Motor neuron (in vitro differentiated cells): ENCODE measurements around the gene ABTB2. TPM values are rescaled to one million over a fixed set of nuclear protein-coding genes. Genes with fewer than 3 reads are reported as not detected.
A peak's percentile ranks its signal among the peaks of the same experiment; 100 is the strongest.

Experiments
- ATAC-seq, 8 experiments: fragments of 200-7000 bp; cut with Tn5 transposase; replicated peaks in 6 of 8; 2 replicates each; pipeline ENCODE4 v1.8.0; 2021; ENCODE audit warnings: mild to moderate bottlenecking in 8 of 8, moderate library complexity in 8 of 8
- H3K27ac ChIP-seq, 2 donors: fragments of 250-450 bp; sonication (Bioruptor Pico); 2 replicates each; pipeline ENCODE4 v1.9.0; 2021; ENCODE audit warnings: antibody characterized with exemption in 2 of 2, mild to moderate bottlenecking in 2 of 2, moderate library complexity in 1 of 2
- H3K4me1 ChIP-seq, 2 donors: fragments of 250-450 bp; sonication (Bioruptor Pico); replicated peaks in 1 of 2; 2 replicates each; pipeline ENCODE4 v1.6.1; 2021; ENCODE audit warnings: antibody characterized with exemption in 2 of 2, mild to moderate bottlenecking in 2 of 2, moderate library complexity in 1 of 2
- H3K4me3 ChIP-seq, 5 donors: fragments of 250-450 bp; sonication (Bioruptor Pico); 2 replicates each; pipeline ENCODE4 v1.9.0; 2021; ENCODE audit warnings: antibody characterized with exemption in 5 of 5, mild to moderate bottlenecking in 5 of 5, moderate library complexity in 4 of 5
- WGBS, 10 experiments: fragments of 450-650 bp; shearing (Covaris generic); methylation state at CpG; one replicate each; pipeline ENCODE4 v1.0.0; 2022; 5-methylcytosine and 5-hydroxymethylcytosine counted together
- in situ Hi-C, 9 experiments: fragments of 400-800 bp; cut with MboI; loops; one replicate each; pipeline ENCODE4 v1.15.0; 2021; ENCODE audit warnings: low sequenced_read_pairs in 9 of 9, low pct_unique_long_range_greater_than_20kb in 2 of 9; ENCODE audit not compliant: unreplicated experiment in 9 of 9
- total RNA-seq, 8 experiments: library from RNA; unstranded; fragments of 300-600 nt; gene quantifications; 2 replicates each; pipeline versions ENCODE4 v1.2.3 to v1.2.4, GENCODE V29; 2022

ABTB2 gene
- total RNA-seq, 8 experiments from 2014 or later, result 3.0 to 5.0 (median 3.7) TPM

DNA sequence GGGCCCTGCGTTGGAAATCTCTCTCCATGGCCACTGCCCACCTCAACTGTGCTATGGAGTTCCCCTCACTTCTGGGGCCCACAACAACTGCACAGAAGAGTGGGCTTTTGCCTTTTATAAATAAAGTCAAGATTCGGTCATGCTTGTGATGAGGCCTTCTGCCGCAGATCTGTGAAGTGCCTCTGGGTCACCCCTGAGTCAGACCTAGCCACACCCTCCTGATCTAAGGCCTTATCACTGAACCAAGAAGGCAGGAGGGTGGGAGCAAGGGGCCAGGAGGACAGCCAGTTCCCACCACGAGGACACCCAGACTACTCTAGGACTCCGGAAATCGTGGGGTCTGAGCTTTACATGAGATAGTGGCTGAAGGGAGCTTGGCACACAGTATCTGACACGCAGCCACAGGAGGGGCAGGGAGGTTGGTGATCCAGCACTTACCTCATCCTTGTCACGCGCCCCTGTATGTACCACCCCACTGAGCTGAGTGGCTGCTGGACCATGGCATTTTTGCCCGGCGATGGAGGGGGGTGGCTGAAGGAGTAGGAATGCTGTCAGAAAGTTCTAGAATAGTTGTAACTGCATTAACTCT, 115.7 kb downstream of the ABTB2 start:
- no peak overlapping the region for H3K27ac ChIP-seq
- in situ Hi-C loops, result no loop called here
- H3K4me1 ChIP-seq, result peaks cover 13% of the 10 kb centered on the region in 2 donors
- WGBS, 10 experiments, result 67 to 100% (median 98%) methylated on average over 1 to 4 of the region's 11 CpGs; no CpG with 5 or more reads in 4 of the 10 experiments
- no peak overlapping the region for H3K4me3 ChIP-seq
- peak in 3 of 8 experiments; percentile 17 to 51 (median 45) for ATAC-seq

DNA sequence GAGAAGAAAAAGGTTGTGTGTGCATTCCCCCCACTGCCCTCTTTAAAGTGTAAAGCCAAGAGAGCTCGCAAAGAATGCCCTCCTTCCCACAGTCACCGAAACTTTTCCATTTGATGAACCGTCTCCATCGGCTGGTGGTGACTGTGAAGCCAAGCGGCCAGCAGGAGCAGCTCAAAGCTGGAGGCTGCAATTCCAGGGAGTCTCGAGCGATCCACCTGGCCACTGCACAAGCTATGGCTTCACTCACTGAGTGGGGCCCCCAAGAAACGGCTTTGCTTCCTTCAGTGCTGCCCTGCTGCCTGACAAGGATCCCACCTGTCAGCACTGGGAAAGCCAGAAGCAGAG, 117.7 kb downstream of the ABTB2 start:
- ATAC-seq, result no peak

DNA sequence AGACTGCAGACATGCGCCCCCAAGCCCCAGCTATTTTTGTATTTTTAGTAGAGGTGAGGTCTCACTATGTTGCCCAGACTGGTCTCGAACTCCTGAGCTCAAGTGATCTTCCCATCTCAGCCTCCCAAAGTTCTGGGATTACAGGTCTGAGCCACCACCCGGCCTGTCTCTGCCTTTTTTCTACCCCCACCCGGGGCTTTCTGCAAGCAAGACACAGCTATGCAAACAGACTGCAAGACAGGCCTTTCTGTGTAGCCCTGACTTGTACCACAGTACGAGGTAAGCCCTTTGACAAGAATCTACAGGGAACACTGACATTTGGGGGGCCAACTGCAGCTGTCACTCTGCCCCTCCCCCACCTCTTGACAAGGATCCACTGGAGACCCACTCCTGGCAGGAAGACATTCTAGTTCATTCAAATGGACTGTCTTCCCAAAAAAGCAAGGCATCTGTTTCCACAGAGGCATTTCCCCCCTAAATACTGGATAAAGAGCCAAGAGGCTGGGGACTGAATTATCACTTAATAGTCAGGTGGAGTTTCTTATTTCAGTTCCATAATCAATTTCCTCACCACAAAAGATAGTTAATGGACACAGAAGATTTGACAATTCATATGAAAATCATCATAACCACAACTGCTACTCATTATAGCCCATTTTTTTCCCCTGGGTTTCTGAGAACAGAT, 118.2 kb downstream of the ABTB2 start:
- Histone ChIP-seq H3K4me1 (peaks cover 19 to 21% of the 10 kb centered on the region in 2 donors), H3K4me3 (no peak overlapping the region), H3K27ac (no peak overlapping the region)
- in situ Hi-C loops, result no loop called here
- ATAC-seq, result no peak
- 50 to 100% (median 100%) methylated on average over 1 to 2 of the region's 5 CpGs; no CpG with 5 or more reads in 5 of the 10 experiments for WGBS, 10 experiments

More for the DNA sequence above, 117.7 kb downstream of the ABTB2 start:
- in situ Hi-C loops, result no loop called here
- Histone ChIP-seq H3K4me3 (no peak overlapping the region), H3K27ac (no peak overlapping the region), H3K4me1 (peaks cover 20 to 21% of the 10 kb centered on the region in 2 donors)
- WGBS, 10 experiments, result 58 to 100% (median 60%) methylated on average over 1 to 7 of the region's 8 CpGs; no CpG with 5 or more reads in 3 of the 10 experiments

DNA sequence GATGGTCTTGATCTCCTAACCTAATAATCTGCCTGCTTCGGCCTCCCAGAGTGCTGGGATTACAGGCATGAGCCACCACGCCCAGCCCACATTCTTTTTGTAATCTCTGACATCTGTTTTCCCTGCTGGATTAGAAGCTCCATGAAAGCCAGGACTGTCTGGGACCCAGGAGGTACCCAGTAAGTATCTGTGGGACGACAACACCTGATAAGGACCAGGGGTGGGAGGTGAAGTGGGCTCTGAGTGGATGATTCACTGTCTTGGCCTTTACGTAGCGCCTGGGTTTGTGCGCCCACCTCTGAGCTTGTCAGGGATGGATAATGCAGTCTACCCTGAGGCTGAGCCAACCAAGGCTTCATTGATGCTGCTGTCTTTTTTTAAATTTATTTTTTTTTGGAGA, 118.8 kb downstream of the ABTB2 start:
- Histone ChIP-seq H3K27ac (no peak overlapping the region), H3K4me3 (no peak overlapping the region), H3K4me1 (peaks cover 15 to 16% of the 10 kb centered on the region in 2 donors)
- in situ Hi-C loops, result no loop called here
- 60 to 100% (median 80%) methylated on average over 1 to 6 of the region's 6 CpGs; no CpG with 5 or more reads in 5 of the 10 experiments for WGBS, 10 experiments
- no peak for ATAC-seq

DNA sequence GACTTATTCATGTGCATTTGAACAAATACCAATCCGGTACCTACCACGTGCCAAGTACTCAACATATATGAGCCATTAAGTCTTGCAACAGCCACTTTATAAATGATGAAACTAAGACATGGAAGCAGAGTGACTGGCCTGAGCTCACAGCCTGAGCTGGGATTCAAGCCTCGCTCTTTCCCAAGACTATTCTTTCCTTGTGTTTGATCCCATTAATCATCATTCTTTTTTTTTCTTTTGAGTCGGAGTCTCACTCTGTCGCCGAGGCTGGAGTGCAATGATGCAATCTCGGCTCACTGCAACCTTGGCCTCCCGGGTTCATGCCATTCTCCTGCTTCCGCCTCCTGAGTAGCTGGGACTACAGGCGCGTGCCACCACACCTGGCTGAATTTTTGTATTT, 119.3 kb downstream of the ABTB2 start:
- Histone ChIP-seq H3K4me3 (no peak overlapping the region), H3K4me1 (peaks cover 10 to 13% of the 10 kb centered on the region in 2 donors), H3K27ac (no peak overlapping the region)
- in situ Hi-C loops, result no loop called here
- 60 to 100% (median 88%) methylated on average over 2 to 9 of the region's 11 CpGs; no CpG with 5 or more reads in 2 of the 10 experiments for WGBS, 10 experiments
- ATAC-seq, result no peak

DNA sequence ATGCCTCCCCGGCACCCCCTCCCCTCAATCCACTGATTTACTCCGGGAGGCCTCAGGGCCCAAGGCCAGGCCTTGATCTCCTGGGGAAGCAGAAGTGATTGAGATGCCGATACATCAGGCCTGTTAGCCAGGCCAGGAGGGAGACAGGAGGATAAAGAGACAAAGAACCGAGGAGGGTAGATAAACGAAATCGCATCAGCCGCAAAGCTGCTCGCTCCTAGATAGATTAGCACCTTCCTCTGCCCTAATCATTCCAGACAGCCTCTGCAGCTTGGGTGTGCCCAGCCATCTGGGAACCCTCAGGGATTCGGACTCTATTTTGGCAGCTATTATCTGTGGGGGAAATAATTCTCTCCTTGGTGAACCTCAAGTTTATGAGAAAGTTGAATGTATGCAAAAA, 121.2 kb downstream of the ABTB2 start:
- ATAC-seq, result peak in 2 of 8 experiments; percentile 18 to 28
- in situ Hi-C loops, result no loop called here
- Histone ChIP-seq H3K4me1 (peaks cover 8 to 12% of the 10 kb centered on the region in 2 donors), H3K27ac (no peak overlapping the region), H3K4me3 (no peak overlapping the region)
- 39 to 100% (median 63%) methylated on average over 2 to 7 of the region's 9 CpGs; no CpG with 5 or more reads in 2 of the 10 experiments for WGBS, 10 experiments

DNA sequence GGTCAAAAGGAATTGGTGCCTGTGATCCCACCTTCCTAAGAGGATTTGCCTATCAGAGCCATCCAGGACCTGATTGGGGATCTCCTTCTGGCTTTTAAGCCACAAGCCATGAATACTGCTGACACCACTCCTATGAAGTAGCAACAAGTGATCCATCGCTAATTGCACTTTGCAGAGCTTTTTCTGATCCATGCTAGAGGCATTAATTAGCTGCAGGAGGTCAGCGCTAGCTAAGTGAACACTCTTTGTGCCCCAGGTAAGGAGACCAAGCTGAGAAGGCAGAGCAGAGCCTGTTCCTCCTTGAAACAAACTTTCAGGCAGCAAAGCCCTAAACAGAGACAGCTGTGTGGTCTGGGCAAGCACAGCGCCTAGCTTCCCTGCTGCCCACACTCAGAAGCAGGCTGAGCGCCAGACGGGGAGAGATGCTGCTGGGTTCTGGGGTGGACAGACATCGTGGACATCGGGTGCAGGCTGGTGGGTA, 122.2 kb downstream of the ABTB2 start:
- Histone ChIP-seq H3K4me3 (no peak overlapping the region), H3K4me1 (peaks cover 8 to 12% of the 10 kb centered on the region in 2 donors), H3K27ac (no peak overlapping the region)
- in situ Hi-C loops, result no loop called here
- ATAC-seq, result no peak
- 69 to 100% (median 82%) methylated on average over 1 to 6 of the region's 7 CpGs; no CpG with 5 or more reads in 1 of the 10 experiments for WGBS, 10 experiments

DNA sequence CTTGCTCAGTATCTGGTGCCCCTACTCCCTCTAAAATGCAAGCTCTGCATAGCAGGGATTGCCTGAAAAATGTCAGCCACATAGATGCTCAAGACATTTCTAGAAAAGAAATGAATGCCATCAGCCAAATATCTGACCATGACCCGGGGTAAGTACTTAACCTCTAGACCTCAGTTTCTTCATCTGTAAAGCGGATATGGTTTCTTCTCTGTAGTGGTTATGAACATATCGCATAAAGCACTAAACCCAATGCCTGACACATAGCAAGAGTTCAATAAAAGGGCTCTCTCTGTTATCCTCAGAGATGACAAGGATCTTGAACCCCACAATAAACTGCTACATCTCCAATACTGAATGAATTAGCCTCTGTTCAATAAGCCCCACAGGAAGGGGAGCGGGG, 122.6 kb downstream of the ABTB2 start:
- no peak overlapping the region for H3K4me3 ChIP-seq
- in situ Hi-C loops, result no loop called here
- ATAC-seq, result no peak
- 47 to 100% (median 79%) methylated on average over 2 to 4 of the region's 4 CpGs; no CpG with 5 or more reads in 1 of the 10 experiments for WGBS, 10 experiments
- peaks cover 8 to 12% of the 10 kb centered on the region in 2 donors for H3K4me1 ChIP-seq
- no peak overlapping the region for H3K27ac ChIP-seq

DNA sequence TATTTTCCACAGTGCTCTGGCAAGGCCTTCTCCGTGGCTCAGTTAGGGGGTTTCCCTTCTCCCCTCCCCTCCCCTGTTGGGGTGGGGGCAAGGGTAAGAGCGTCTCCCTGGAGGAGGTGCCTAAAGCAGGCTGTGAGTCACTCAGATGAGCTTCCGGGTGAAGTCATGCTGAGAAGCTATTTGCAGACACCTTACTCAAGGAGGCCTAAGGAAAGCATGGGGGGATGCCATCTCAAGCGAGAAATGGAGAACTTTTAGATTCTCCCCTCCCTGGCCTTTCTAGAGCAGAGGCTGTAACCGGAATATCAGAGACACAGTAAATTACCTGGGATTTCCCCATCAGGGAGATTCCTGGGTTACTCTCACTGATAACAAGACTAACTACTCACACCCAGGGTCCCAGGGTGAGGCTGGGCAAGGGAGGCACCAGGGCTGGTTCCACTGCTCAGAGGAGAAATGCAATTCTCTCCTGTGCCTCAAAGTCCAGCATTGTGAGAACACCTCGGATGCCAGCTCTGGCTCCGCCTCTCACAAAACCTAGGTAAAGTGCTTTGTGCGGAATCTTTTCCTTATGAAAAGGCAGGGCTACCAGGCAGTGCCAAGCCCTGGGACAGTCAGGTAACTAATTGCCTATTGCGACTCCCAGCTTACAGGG, 123.6 kb downstream of the ABTB2 start:
- in situ Hi-C loops, result no loop called here
- Histone ChIP-seq H3K4me3 (no peak overlapping the region), H3K27ac (no peak overlapping the region)

DNA sequence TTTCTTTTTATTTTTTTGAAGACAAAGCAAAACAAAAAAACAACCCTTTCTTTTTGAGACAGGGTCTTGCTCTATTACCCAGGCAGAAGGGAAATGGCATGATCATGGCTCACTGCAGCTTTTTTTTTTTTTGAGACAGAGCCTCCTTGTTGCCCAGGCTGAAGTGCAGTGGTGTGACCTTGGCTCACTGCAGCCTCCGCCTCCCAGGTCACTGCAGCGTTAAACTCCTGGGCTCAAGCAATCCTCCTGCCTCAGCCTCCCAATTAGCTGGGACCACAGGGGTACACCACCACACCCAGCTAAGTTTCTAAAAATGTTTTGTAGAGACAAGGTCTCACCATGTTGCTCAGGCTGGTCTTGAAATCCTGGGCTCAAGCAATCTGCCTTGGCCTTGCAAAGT, 124.6 kb downstream of the ABTB2 start:
- H3K4me3 ChIP-seq, result no peak overlapping the region
- 92 to 100% methylated on average over 1 to 2 of the region's 2 CpGs; no CpG with 5 or more reads in 8 of the 10 experiments for WGBS, 10 experiments
- no peak overlapping the region for H3K27ac ChIP-seq
- ATAC-seq, result no peak
- in situ Hi-C loops, result no loop called here
- H3K4me1 ChIP-seq, result peaks cover 8 to 12% of the 10 kb centered on the region in 2 donors

More for the DNA sequence above, 123.6 kb downstream of the ABTB2 start:
- WGBS, 10 experiments, result 42 to 100% (median 72%) methylated on average over 1 to 5 of the region's 9 CpGs; no CpG with 5 or more reads in 3 of the 10 experiments
- ATAC-seq, result peak; percentile 61 to 98 (median 96)
- peaks cover 8 to 12% of the 10 kb centered on the region in 2 donors for H3K4me1 ChIP-seq

DNA sequence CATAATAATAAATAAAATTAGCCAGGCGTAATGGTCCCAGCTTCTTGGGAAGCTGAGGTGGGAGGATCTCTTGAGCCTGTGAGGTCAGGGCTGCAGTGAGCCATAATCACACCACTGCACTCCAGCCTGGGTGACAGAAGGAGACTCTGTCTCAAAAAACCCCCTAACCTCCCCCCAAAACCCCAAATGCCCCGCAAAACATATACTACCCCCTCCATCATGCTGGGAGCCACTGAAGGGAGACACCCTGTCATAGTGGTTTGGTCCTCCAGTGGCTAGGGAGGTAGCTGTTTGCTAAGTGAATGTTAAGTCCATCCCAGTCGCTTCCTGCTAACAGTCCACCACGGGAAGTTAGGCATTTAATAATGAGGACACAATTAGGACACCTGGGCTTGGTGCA, 125.0 kb downstream of the ABTB2 start:
- no peak overlapping the region for H3K4me3 ChIP-seq
- no peak for ATAC-seq
- H3K27ac ChIP-seq, result no peak overlapping the region
- in situ Hi-C loops, result no loop called here
- 50 to 100% (median 80%) methylated on average over 1 to 3 of the region's 4 CpGs; no CpG with 5 or more reads in 5 of the 10 experiments for WGBS, 10 experiments
- H3K4me1 ChIP-seq, result peaks cover 8 to 12% of the 10 kb centered on the region in 2 donors

DNA sequence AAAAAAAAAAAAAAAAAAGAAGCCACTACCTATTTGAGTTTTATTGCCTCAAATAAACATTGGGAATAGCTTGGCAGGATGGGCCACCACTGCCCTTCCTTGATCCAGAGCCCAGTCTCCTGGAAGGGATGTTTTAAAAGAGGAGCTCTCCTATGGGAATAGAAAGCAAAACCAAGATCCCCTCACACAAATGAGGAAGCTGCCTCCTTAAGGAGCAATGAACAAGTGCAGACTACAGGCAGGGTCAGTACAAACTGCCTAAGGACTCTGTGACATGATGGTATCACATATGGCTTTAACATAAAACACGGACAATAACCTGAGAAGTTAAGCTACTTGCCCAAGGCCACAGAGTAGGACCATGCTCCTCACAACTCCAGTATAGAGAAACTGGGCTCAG, 131.6 kb downstream of the ABTB2 start:
- in situ Hi-C loops, result no loop called here
- Histone ChIP-seq H3K27ac (no peak overlapping the region), H3K4me1 (peaks cover 15 to 18% of the 10 kb centered on the region in 2 donors), H3K4me3 (no peak overlapping the region)
- no peak for ATAC-seq
- 83 to 100% (median 89%) methylated on average over 1 of the region's 1 CpG; no CpG with 5 or more reads in 5 of the 10 experiments for WGBS, 10 experiments

DNA sequence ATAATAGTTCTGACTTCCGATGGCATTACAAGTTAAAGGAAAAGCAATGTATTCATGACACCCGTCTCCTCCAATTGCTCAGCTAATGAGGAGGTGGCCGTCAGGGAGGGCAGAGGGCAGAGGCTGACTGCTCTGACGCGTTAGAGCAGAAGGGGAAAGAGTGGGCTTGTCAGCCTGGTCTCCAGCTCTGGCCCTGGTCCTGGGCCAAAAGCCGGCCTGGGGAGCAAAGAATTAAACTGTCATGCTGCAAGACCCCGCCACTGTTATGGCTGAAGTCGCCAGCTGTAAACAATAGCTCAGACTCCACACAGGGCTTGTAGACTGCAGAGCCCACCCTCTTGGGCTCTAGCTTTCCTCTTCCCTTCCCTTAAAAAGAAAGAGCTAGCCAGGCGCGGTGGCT, 132.7 kb downstream of the ABTB2 start:
- WGBS, 10 experiments, result 51 to 86% (median 55%) methylated on average over 3 to 8 of the region's 10 CpGs; no CpG with 5 or more reads in 4 of the 10 experiments
- no peak overlapping the region for H3K27ac ChIP-seq
- H3K4me3 ChIP-seq, result no peak overlapping the region
- H3K4me1 ChIP-seq, result peaks cover 15 to 18% of the 10 kb centered on the region in 2 donors
- in situ Hi-C loops, result no loop called here
- ATAC-seq, result no peak
